ENCODE measurements around the gene CBL.

The CBL gene

DNA sequence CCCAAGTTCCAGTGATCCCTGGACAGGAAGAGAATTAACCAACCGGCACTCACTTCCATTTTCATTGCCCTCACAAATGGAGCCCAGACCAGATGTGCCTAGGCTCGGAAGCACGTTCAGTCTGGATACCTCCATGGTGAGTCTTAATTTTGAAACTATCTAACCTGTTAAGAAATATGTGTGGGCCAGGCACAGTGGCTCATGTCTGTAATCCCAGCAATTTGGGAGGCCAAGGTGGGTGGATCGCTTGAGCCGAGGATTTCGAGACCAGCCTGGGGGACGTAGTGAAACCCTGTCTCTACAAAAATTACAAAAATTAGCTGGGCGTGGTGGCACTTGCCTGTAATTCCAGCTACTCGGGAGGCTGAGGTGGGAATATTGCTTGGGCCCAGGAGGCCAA is 79.3 kb downstream of the CBL start:
- TF ChIP-seq ZBTB7A (IDR thresholded peaks at IDR 0.05; ENCODE audit: low read depth), result no peak
- no peak for TF ChIP-seq CREB1 (IDR thresholded peaks at IDR 0.05; ENCODE audit: low read depth)
- no peak for TF ChIP-seq YY1 (IDR thresholded peaks at IDR 0.05; ENCODE audit: low read depth)
- TF ChIP-seq, protein P1, sequence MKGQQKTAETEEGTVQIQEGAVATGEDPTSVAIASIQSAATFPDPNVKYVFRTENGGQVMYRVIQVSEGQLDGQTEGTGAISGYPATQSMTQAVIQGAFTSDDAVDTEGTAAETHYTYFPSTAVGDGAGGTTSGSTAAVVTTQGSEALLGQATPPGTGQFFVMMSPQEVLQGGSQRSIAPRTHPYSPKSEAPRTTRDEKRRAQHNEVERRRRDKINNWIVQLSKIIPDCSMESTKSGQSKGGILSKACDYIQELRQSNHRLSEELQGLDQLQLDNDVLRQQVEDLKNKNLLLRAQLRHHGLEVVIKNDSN (IDR thresholded peaks at IDR 0.05), result no peak
- no peak for TF ChIP-seq FOXM1 (IDR thresholded peaks at IDR 0.05; ENCODE audit: borderline replicate concordance, low read depth)
- no peak for TF ChIP-seq EGR1 (IDR thresholded peaks at IDR 0.05)
- TF ChIP-seq TCF12 (IDR thresholded peaks at IDR 0.05; ENCODE audit: low read depth), result no peak
- no peak for TF ChIP-seq CEBPB (IDR thresholded peaks at IDR 0.05)
- no peak for TF ChIP-seq NFIC (IDR thresholded peaks at IDR 0.05)

DNA sequence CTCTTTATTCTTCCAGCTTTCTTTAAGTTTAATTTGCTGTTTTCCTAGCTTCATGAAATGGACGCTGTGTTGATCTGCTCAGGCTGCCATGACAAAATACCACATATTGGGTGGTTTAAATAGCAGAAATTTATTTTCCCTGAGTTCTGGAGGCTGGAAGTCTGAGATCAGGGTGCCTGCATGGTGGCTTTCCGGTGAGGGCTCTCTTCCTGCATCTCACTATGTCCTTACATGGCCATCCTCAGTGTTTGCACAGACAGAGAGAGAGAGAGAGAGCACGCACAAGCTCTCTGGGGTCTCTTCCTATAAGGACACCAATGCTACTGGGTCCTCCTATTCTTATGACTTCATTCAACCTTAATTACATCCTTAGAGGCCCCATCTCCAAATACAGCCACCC is 82.1 kb downstream of the CBL start:
- TF ChIP-seq CEBPB (IDR thresholded peaks at IDR 0.05), result no peak
- TF ChIP-seq TEAD4 (IDR thresholded peaks at IDR 0.05), result no peak
- no peak for TF ChIP-seq CREB1 (IDR thresholded peaks at IDR 0.05; ENCODE audit: low read depth)
- no peak for TF ChIP-seq NFIC (IDR thresholded peaks at IDR 0.05)
- TF ChIP-seq TCF12 (IDR thresholded peaks at IDR 0.05; ENCODE audit: low read depth), result no peak
- TF ChIP-seq, protein P2, sequence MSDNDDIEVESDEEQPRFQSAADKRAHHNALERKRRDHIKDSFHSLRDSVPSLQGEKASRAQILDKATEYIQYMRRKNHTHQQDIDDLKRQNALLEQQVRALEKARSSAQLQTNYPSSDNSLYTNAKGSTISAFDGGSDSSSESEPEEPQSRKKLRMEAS (IDR thresholded peaks at IDR 0.05), result no peak
- TF ChIP-seq, protein P3, sequence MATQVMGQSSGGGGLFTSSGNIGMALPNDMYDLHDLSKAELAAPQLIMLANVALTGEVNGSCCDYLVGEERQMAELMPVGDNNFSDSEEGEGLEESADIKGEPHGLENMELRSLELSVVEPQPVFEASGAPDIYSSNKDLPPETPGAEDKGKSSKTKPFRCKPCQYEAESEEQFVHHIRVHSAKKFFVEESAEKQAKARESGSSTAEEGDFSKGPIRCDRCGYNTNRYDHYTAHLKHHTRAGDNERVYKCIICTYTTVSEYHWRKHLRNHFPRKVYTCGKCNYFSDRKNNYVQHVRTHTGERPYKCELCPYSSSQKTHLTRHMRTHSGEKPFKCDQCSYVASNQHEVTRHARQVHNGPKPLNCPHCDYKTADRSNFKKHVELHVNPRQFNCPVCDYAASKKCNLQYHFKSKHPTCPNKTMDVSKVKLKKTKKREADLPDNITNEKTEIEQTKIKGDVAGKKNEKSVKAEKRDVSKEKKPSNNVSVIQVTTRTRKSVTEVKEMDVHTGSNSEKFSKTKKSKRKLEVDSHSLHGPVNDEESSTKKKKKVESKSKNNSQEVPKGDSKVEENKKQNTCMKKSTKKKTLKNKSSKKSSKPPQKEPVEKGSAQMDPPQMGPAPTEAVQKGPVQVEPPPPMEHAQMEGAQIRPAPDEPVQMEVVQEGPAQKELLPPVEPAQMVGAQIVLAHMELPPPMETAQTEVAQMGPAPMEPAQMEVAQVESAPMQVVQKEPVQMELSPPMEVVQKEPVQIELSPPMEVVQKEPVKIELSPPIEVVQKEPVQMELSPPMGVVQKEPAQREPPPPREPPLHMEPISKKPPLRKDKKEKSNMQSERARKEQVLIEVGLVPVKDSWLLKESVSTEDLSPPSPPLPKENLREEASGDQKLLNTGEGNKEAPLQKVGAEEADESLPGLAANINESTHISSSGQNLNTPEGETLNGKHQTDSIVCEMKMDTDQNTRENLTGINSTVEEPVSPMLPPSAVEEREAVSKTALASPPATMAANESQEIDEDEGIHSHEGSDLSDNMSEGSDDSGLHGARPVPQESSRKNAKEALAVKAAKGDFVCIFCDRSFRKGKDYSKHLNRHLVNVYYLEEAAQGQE (IDR thresholded peaks at IDR 0.05; ENCODE audit: low read depth), result no peak
- TF ChIP-seq EGR1 (IDR thresholded peaks at IDR 0.05), result no peak
- no peak for TF ChIP-seq YY1 (IDR thresholded peaks at IDR 0.05; ENCODE audit: low read depth)
- no peak for TF ChIP-seq TAF1 (IDR thresholded peaks at IDR 0.05; ENCODE audit: low read depth)
- no peak for TF ChIP-seq ZBTB7A (IDR thresholded peaks at IDR 0.05; ENCODE audit: low read depth)
- TF ChIP-seq EP300 (IDR thresholded peaks at IDR 0.05; ENCODE audit: borderline replicate concordance), result no peak
- TF ChIP-seq RAD21 (IDR thresholded peaks at IDR 0.05; ENCODE audit: low read depth), result no peak
- no peak for TF ChIP-seq FOXM1 (IDR thresholded peaks at IDR 0.05; ENCODE audit: borderline replicate concordance, low read depth)
- TF ChIP-seq, protein P1 (IDR thresholded peaks at IDR 0.05), result no peak

DNA sequence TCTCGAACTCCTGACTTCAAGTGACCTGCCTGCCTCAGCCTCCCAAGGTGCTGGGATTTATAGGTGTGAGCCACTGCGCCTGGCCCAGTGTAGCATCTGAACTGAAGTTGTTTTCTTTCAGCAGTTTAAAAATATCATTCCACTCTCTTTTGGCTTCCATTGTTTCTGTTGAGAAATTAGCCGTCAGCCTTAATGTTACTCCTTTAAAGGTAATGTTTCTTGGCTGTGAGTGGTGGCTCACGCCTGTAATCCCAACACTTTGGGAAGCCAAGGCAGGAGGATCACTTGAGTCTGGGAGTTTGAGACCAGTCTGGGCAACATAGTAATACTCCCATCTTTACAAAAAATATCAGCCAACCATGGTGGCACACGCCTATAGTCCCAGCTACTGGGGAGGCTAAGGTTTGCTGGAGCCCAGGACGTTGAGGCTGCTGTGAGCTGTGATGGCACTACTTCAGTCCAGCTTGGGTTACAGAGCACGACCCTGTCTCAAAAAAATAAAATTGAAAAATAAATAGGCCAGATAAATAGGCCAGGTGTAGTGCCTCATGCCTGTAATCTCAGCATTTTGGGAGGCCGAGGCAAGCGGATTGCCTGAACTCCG is 84.9 kb downstream of the CBL start:
- TF ChIP-seq NFIC (IDR thresholded peaks at IDR 0.05) (no peak), CEBPB (IDR thresholded peaks at IDR 0.05) (no peak), FOXM1 (IDR thresholded peaks at IDR 0.05; ENCODE audit: borderline replicate concordance, low read depth) (no peak), RAD21 (IDR thresholded peaks at IDR 0.05; ENCODE audit: low read depth) (no peak), TCF12 (IDR thresholded peaks at IDR 0.05; ENCODE audit: low read depth) (no peak), TEAD4 (IDR thresholded peaks at IDR 0.05) (no peak), TAF1 (IDR thresholded peaks at IDR 0.05; ENCODE audit: low read depth) (no peak)
- TF ChIP-seq, protein P3 (IDR thresholded peaks at IDR 0.05; ENCODE audit: low read depth), result no peak
- TF ChIP-seq, protein P2 (IDR thresholded peaks at IDR 0.05), result no peak

DNA sequence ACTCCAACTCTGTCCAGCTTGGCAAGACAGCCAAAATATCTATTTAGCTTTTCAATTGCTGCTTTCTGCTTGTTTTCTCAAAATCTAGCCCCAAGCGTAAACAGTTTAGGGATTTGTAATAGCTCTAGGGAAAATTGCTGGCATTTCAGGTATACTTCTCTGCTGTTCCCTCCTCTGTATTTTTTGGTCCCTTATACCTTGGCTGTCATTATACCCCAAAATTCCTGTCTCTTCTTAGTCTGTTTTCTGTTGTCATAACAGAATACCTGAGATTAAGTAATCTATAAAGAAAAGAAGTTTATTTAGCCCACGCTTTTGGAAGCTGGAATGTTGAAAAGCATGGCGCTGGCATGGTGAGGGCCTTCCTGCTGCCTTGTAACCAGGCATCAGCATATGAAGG is 87.3 kb downstream of the CBL start:
- TF ChIP-seq FOXM1 (IDR thresholded peaks at IDR 0.05; ENCODE audit: borderline replicate concordance, low read depth) (no peak), CEBPB (IDR thresholded peaks at IDR 0.05) (no peak), NFIC (IDR thresholded peaks at IDR 0.05) (no peak)
- TF ChIP-seq, protein P2 (IDR thresholded peaks at IDR 0.05), result no peak

DNA sequence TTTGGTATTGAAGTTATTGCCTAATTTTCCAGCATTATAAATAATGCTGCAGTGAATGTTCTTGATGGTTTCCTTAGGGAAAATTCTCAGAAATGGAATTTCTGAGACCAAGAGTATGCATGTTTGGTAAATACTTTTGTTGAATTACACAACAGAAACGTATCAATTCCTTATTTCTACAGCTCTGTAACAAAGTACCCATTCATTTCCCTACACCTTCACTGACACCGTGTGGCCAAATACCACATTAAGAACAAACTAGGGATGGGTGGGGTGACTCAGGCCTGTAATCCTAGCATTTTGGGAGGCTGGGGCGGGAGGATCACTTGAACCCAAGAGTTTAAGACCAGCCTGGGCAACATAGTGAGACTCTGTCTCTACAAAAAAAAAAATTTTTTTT is 89.0 kb downstream of the CBL start:
- TF ChIP-seq TCF12 (IDR thresholded peaks at IDR 0.05; ENCODE audit: low read depth) (no peak), TAF1 (IDR thresholded peaks at IDR 0.05; ENCODE audit: low read depth) (no peak), NFIC (IDR thresholded peaks at IDR 0.05) (no peak), FOXM1 (IDR thresholded peaks at IDR 0.05; ENCODE audit: borderline replicate concordance, low read depth) (no peak), EGR1 (IDR thresholded peaks at IDR 0.05) (no peak), RAD21 (IDR thresholded peaks at IDR 0.05; ENCODE audit: low read depth) (peak; percentile 7; the same call in 1 of the 2 replicates), EP300 (IDR thresholded peaks at IDR 0.05; ENCODE audit: borderline replicate concordance) (no peak)

DNA sequence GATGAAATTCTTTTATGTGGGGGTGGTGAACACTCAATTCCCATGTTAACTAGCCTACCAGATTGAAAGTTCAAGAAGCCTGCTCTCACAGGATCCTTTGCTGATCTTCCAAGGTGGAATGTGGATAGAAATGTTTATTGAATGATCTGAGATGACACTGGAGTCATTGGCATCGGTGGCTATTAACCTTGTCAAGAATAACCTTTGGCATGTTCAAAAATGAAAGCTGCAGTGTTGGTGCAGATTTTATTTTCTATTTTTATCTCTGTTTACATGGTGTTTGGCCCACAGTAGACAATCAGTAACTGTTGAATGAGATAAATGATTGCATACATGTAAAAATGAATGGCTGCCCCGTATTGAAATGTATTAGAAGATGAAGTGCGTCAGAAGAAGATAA is 91.8 kb downstream of the CBL start:
- TF ChIP-seq TEAD4 (IDR thresholded peaks at IDR 0.05) (no peak), YY1 (IDR thresholded peaks at IDR 0.05; ENCODE audit: low read depth) (no peak), CEBPB (IDR thresholded peaks at IDR 0.05) (no peak), EP300 (IDR thresholded peaks at IDR 0.05; ENCODE audit: borderline replicate concordance) (no peak), NFIC (IDR thresholded peaks at IDR 0.05) (no peak), EGR1 (IDR thresholded peaks at IDR 0.05) (no peak), FOXM1 (IDR thresholded peaks at IDR 0.05; ENCODE audit: borderline replicate concordance, low read depth) (no peak), ZBTB7A (IDR thresholded peaks at IDR 0.05; ENCODE audit: low read depth) (no peak)
- TF ChIP-seq, protein P1 (IDR thresholded peaks at IDR 0.05), result no peak
- TF ChIP-seq, protein P2 (IDR thresholded peaks at IDR 0.05), result no peak
- TF ChIP-seq, protein P3 (IDR thresholded peaks at IDR 0.05; ENCODE audit: low read depth), result no peak

All from Ishikawa (cell line).